Dendritic cell treated with granulocyte-macrophage colony-stimulating factor and Interleukin-4, amounts not matched to agents 40 ng/mL and 50 ng/mL, for 4 days (primary cell): ENCODE data around the gene CD48.
"Not testable (repeated sequence)": the region's sequence is repeated elsewhere in the genome, so short reads cannot be mapped to it uniquely, and the experiment has no call there.

Experiments used
- H3K27ac Mint-ChIP-seq: one replicate; pipeline ENCODE4 v1.8.0; 2022; ENCODE audit warnings: mild to moderate bottlenecking, mixed read lengths
- H3K27me3 Mint-ChIP-seq: one replicate; pipeline ENCODE4 v1.8.0; 2022; ENCODE audit warnings: mild to moderate bottlenecking, mixed read lengths
- H3K36me3 Mint-ChIP-seq: one replicate; pipeline ENCODE4 v1.8.0; 2022; ENCODE audit warnings: low read depth, mixed read lengths
- H3K4me1 Mint-ChIP-seq: one replicate; pipeline ENCODE4 v1.8.0; 2022; ENCODE audit warnings: low read depth, mixed read lengths
- H3K4me3 Mint-ChIP-seq: one replicate; pipeline ENCODE4 v1.8.0; 2022; ENCODE audit warnings: mild to moderate bottlenecking, moderate library complexity, mixed read lengths
- H3K9me3 Mint-ChIP-seq: one replicate; pipeline ENCODE4 v1.8.0; 2022; ENCODE audit warnings: mixed read lengths
- intact Hi-C: fragments of 100-400 bp; cut with micrococcal nuclease; formaldehyde crosslinking; loops from one replicate; pipeline ENCODE4 v1.15.0; 2022

The CD48 gene

GRCh38 chr1:160656737-160657136 is 54.9 kb downstream of the CD48 start:
- intact Hi-C loops = no loop called here
- peak overlapping the region; percentile 35 for H3K27ac Mint-ChIP-seq
- no peaks in the 10 kb centered on the region for H3K27me3 Mint-ChIP-seq
- H3K9me3 Mint-ChIP-seq = peaks cover 11% of the 10 kb centered on the region
- no peak overlapping the region for H3K4me3 Mint-ChIP-seq
- peaks cover 48% of the 10 kb centered on the region for H3K36me3 Mint-ChIP-seq
- H3K4me1 Mint-ChIP-seq = peaks cover 53% of the 10 kb centered on the region

- no peaks in the 10 kb centered on the region for H3K27me3 Mint-ChIP-seq
- peaks cover 50% of the 10 kb centered on the region for H3K4me1 Mint-ChIP-seq
- no peaks in the 10 kb centered on the region for H3K9me3 Mint-ChIP-seq
- intact Hi-C loops = no loop called here
- peaks cover 50% of the 10 kb centered on the region for H3K36me3 Mint-ChIP-seq
- peak overlapping the region; percentile 52 for H3K27ac Mint-ChIP-seq
- no peak overlapping the region for H3K4me3 Mint-ChIP-seq
These were observed 58.0 kb downstream of the CD48 start for GRCh38 chr1:160653620-160654016.

DNA sequence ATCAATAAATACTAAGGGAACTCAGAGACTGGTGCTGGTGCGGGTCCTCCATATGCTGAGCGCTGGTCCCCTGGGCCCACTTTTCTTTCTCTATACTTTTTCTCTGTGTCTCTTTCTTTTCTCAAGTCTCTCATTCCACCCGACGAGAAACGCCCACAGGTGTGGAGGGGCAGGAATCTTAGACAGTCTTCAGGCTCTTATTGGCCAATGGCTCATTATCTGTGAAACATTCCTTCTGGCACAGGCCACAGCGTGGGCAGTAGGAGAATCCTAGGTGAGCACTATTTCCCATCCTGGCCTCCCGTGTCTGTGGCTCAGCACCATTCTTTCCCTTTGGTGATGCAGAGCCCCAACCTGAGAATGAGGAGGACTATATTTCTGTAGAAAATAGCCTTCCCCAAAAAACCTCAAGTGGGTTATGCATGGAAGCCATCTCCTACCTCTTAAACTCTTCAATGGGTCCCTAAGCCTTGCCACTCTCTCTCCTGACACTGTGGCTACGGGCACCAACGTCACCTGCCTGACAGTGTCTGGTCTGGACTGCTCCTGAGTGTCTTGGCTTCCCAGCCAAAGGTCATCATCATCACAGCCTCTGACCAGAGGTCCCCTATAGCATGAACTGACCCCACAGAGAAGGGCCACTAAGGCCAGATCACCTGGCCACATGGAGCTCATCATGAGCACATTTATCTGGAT is 58.5 kb downstream of the CD48 start:
- Mint-ChIP-seq H3K36me3 (peaks cover 47% of the 10 kb centered on the region), H3K4me1 (peaks cover 50% of the 10 kb centered on the region), H3K4me3 (no peak overlapping the region), H3K27ac (peak overlapping the region; percentile 52), H3K27me3 (no peaks in the 10 kb centered on the region), H3K9me3 (no peaks in the 10 kb centered on the region)
- intact Hi-C loops = no loop called here

- H3K27ac Mint-ChIP-seq, H3K9me3 Mint-ChIP-seq, H3K4me3 Mint-ChIP-seq, intact Hi-C loops, H3K27me3 Mint-ChIP-seq: not testable (repeated sequence)
- peaks cover 47% of the 10 kb centered on the region for H3K36me3 Mint-ChIP-seq
- peaks cover 60% of the 10 kb centered on the region for H3K4me1 Mint-ChIP-seq
These were observed 59.5 kb downstream of the CD48 start for GRCh38 chr1:160652065-160652641.

DNA sequence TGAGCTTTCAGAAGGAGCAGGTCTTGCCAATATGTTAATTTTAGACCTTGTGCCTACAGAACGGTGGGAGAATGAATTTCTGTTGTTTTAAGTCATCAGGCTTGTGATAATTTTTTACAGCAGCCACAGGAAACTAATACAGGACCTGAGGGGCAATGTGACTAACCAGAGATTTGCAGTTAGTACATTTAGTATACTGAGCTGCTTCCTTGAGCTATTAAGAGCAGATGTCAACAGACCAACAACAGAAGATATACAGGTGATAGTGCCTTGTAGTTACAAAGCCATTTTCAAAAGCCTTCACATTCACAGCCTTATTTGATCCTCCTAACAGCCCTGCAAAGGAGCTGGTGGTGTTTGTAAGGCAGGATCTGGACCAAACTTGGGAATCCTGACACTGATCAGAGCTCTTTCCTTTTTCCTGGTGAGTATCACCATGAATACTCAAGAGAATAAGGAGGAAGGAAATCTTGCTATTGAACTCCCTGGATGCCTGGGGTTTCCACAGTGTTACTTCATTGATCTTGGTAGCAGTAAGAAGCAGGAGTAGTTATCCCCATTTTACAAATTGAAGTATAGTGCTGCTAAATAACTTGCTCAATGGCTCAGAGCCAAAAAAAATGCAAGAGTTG is 60.1 kb downstream of the CD48 start:
- peaks cover 62% of the 10 kb centered on the region for H3K4me1 Mint-ChIP-seq
- intact Hi-C loops = no loop called here
- peaks cover 49% of the 10 kb centered on the region for H3K36me3 Mint-ChIP-seq
- no peaks in the 10 kb centered on the region for H3K27me3 Mint-ChIP-seq
- H3K27ac Mint-ChIP-seq = no peak overlapping the region
- H3K9me3 Mint-ChIP-seq = no peaks in the 10 kb centered on the region
- no peak overlapping the region for H3K4me3 Mint-ChIP-seq

- Mint-ChIP-seq H3K36me3 (peaks cover 71% of the 10 kb centered on the region), H3K27ac (peak overlapping the region; percentile 89), H3K9me3 (no peaks in the 10 kb centered on the region), H3K27me3 (no peaks in the 10 kb centered on the region), H3K4me3 (peak overlapping the region; percentile 88), H3K4me1 (peaks cover 54% of the 10 kb centered on the region)
- intact Hi-C loops = loop anchor here (5.0 kb wide), 1 partner anchor 35 kb away; no protein-coding TSS in a partner anchor
These were observed 64.3 kb downstream of the CD48 start for GRCh38 chr1:160647329-160647720.

GRCh38 chr1:160646711-160647328 is 64.8 kb downstream of the CD48 start, which contains the start of gene SLAMF1:
Gene SLAMF1, minus strand, starts transcription at chr1:160647044. Its CDS starts 99 bp downstream, at chr1:160646945.
- H3K36me3 Mint-ChIP-seq = peaks cover 71% of the 10 kb centered on the region
- peaks cover 59% of the 10 kb centered on the region for H3K4me1 Mint-ChIP-seq
- no peaks in the 10 kb centered on the region for H3K9me3 Mint-ChIP-seq
- H3K27ac Mint-ChIP-seq = peak within 1 kb of the TSS; percentile 89
- intact Hi-C loops = loop anchor here (5.0 kb wide), 1 partner anchor 35 kb away; no protein-coding TSS in a partner anchor
- H3K27me3 Mint-ChIP-seq = no peaks in the 10 kb centered on the region
- H3K4me3 Mint-ChIP-seq = peak within 1 kb of the TSS; percentile 88

DNA sequence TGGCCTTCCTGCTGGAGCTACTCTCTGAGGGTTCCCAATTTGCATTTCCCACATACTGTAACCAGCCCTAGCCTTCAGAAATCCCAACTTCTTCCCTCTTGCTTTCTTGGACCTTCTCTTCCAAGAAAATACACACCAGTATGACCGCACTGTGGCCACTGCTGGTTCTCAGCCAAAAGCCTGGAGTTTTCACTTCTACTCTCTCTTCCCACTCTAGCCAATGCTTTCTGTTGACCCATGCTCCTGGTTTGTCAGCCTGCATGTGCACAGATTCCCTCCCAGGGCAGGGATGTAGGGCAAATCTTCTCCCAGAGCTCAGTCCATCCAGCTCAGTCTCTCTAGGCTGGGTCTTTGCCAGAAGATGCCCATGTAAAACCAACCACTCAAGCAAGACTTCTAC is 65.4 kb downstream of the CD48 start:
- Mint-ChIP-seq H3K27ac (peak overlapping the region; percentile 89), H3K4me3 (peak overlapping the region; percentile 88), H3K36me3 (peaks cover 71% of the 10 kb centered on the region), H3K27me3 (no peaks in the 10 kb centered on the region), H3K4me1 (peaks cover 65% of the 10 kb centered on the region), H3K9me3 (no peaks in the 10 kb centered on the region)
- intact Hi-C loops = loop anchor here (5.0 kb wide), 1 partner anchor 34 kb away; no protein-coding TSS in a partner anchor

- Mint-ChIP-seq H3K4me3 (peak overlapping the region; percentile 88), H3K27me3 (no peaks in the 10 kb centered on the region), H3K4me1 (peaks cover 65% of the 10 kb centered on the region), H3K36me3 (peaks cover 71% of the 10 kb centered on the region), H3K27ac (peak overlapping the region; percentile 89), H3K9me3 (no peaks in the 10 kb centered on the region)
- intact Hi-C loops = loop anchor here (5.0 kb wide), 1 partner anchor 33 kb away; no protein-coding TSS in a partner anchor
These were observed 66.1 kb downstream of the CD48 start for GRCh38 chr1:160645386-160646130.

DNA sequence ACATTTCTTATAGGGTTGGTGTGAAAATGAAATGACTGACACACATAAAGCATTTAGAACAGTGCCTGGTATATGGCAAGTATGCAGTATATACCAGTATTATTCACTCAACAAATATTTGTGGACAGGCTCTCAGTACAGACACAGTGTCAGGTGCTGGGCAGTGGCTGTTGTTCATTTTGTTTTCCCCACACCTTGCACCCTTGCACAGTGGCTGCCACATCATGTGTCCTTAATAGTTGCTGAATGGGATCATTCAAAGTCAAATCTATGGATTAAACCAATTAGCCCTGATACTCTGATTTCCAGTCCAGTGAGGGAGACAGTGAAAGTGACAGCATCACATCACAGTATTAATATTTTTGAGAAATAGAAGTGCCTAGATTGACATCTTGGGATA is 67.2 kb downstream of the CD48 start:
- H3K27ac Mint-ChIP-seq = peak overlapping the region; percentile 89
- intact Hi-C loops = no loop called here
- H3K4me1 Mint-ChIP-seq = peaks cover 74% of the 10 kb centered on the region
- peak overlapping the region; percentile 88 for H3K4me3 Mint-ChIP-seq
- no peaks in the 10 kb centered on the region for H3K9me3 Mint-ChIP-seq
- H3K36me3 Mint-ChIP-seq = peaks cover 79% of the 10 kb centered on the region
- H3K27me3 Mint-ChIP-seq = no peaks in the 10 kb centered on the region

DNA sequence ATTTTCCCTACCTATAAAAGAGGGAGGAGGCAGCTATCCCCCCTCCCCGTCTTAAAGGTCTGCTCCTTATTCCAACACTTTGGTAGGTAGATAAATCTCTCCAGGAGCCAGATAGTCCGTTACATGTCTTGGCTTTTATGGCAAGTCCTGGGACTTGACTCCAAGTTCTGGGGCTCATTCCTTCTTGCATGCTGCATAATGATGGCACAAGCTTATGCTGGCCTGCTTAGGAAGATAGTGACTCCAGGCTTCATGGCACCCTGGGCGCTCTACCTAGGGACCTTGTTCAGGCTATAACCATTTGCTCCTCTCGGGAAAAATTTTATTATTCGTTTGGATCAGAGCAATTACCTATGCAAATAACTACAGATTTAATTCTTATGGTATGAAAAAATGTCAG is 68.5 kb downstream of the CD48 start:
- peaks cover 86% of the 10 kb centered on the region for H3K36me3 Mint-ChIP-seq
- H3K27me3 Mint-ChIP-seq = no peaks in the 10 kb centered on the region
- H3K27ac Mint-ChIP-seq = peak overlapping the region; percentile 79
- intact Hi-C loops = no loop called here
- H3K9me3 Mint-ChIP-seq = no peaks in the 10 kb centered on the region
- H3K4me1 Mint-ChIP-seq = peaks cover 79% of the 10 kb centered on the region
- H3K4me3 Mint-ChIP-seq = peak overlapping the region; percentile 88

DNA sequence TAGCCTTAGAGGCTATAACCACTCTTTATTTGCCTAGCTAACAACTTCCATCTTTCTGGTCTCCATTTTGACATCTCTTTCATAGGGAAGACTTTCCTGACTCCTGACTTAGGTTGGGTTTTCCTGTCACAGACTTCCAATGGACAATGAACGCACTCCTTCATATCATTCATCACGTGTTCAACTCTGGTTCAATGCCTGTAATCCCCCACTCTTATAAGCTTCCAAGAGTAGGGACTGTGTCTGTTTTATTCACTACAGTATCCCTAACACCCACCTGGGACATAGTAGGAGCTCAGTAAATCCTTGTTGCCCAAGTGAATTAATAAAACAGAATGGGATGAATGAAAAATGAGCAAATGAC is 69.4 kb downstream of the CD48 start:
- H3K27ac Mint-ChIP-seq = peak overlapping the region; percentile 79
- no peaks in the 10 kb centered on the region for H3K9me3 Mint-ChIP-seq
- H3K36me3 Mint-ChIP-seq = peaks cover 95% of the 10 kb centered on the region
- intact Hi-C loops = no loop called here
- peak overlapping the region; percentile 51 for H3K4me3 Mint-ChIP-seq
- H3K4me1 Mint-ChIP-seq = peaks cover 79% of the 10 kb centered on the region
- no peaks in the 10 kb centered on the region for H3K27me3 Mint-ChIP-seq
